ENCODE data around the gene TRNT1. TPM values are rescaled to one million over a fixed set of nuclear protein-coding genes. Genes with fewer than 3 reads are reported as not detected.

The TRNT1 gene
- total RNA-seq, 4 donors from 2014 or later = 19.2 to 41.5 (median 28.2) TPM

DNA sequence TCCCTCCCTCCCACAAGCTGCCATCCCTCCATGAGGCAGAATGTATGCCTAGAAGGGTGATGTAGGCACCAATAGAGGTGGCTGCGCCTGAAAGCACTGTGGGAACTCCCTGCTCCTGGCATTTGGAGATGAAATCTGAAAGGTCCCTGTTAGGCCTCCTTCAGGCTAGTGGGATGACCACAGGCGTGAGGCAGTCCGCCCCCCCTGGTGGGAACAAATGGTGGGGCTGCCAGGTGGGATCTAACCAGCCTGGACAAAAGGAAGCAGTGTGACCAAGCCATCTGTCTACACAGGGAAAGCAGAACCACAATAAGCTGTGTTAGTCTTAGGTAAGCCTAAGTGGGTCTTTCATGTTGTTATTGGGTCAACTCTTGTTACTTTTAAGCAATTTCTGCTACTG, 41.9 kb upstream of the TRNT1 start:
- 93 to 97% methylated on average over 3 of the region's 3 CpGs for WGBS, 2 donors
- no peak overlapping the region for H3K27ac ChIP-seq
- TF ChIP-seq, protein P1, sequence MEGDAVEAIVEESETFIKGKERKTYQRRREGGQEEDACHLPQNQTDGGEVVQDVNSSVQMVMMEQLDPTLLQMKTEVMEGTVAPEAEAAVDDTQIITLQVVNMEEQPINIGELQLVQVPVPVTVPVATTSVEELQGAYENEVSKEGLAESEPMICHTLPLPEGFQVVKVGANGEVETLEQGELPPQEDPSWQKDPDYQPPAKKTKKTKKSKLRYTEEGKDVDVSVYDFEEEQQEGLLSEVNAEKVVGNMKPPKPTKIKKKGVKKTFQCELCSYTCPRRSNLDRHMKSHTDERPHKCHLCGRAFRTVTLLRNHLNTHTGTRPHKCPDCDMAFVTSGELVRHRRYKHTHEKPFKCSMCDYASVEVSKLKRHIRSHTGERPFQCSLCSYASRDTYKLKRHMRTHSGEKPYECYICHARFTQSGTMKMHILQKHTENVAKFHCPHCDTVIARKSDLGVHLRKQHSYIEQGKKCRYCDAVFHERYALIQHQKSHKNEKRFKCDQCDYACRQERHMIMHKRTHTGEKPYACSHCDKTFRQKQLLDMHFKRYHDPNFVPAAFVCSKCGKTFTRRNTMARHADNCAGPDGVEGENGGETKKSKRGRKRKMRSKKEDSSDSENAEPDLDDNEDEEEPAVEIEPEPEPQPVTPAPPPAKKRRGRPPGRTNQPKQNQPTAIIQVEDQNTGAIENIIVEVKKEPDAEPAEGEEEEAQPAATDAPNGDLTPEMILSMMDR (IDR thresholded peaks at IDR 0.05) = no peak
- no peak for TF ChIP-seq POLR2A (IDR thresholded peaks at IDR 0.05)
- no peak overlapping the region for H3K4me3 ChIP-seq (replicated peaks in 1 of 3)
- H3K4me1 ChIP-seq = no peaks in the 10 kb centered on the region
- no peaks in the 10 kb centered on the region for H3K9me3 ChIP-seq
- intact Hi-C loops (cut with DNase I) = no loop called here
- H3K36me3 ChIP-seq = no peaks in the 10 kb centered on the region
- DNase-seq = no peak
- no peaks in the 10 kb centered on the region for H3K27me3 ChIP-seq

DNA sequence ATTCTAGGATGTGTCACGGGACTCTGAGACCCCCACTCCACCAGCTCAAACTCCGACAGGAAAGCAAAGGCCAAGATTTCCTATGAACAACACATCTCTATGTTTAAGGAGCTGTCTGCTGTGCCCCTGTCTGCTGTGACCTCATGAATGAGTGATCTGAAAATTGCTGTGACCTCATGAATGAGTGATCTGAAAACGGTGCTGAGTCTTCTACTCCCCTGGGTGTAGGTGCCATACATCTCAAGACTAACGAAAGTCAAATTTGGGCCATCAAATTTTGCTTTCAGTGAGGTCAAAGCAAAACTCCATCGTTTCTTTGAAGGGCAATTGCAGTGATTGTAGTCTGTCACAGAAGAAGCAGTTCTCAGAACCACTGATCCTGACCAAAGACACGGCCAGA, 41.0 kb upstream of the TRNT1 start:
- no peaks in the 10 kb centered on the region for H3K9me3 ChIP-seq
- TF ChIP-seq, protein P1 (IDR thresholded peaks at IDR 0.05) = no peak
- no peak for TF ChIP-seq POLR2A (IDR thresholded peaks at IDR 0.05)
- no peaks in the 10 kb centered on the region for H3K27me3 ChIP-seq
- H3K4me3 ChIP-seq (replicated peaks in 1 of 3) = no peak overlapping the region
- intact Hi-C loops (cut with DNase I) = no loop called here
- no peaks in the 10 kb centered on the region for H3K36me3 ChIP-seq
- no peak overlapping the region for H3K27ac ChIP-seq
- H3K4me1 ChIP-seq = no peaks in the 10 kb centered on the region
- DNase-seq = no peak
- 86 to 88% methylated on average over 6 of the region's 6 CpGs for WGBS, 2 donors

DNA sequence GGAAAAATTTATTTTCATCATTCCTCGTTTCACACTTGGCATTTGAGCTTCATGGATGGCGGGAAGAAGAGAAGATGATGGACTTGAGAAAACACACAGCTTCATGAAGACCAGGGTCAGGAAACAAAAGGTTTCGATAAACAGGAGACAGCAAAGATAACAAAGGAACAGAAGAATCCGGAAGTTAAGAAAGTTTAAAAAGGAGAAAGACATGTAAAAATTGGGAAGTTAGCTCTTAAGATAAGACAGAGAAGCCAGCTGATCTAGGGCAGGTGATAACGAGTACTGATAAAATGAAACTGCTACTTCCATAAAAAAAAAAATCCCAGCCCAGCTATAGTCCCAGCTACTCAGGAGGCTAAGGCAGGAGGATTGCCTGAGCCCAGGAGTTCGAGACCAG, 40.5 kb upstream of the TRNT1 start:
- no peaks in the 10 kb centered on the region for H3K27me3 ChIP-seq
- H3K9me3 ChIP-seq = no peaks in the 10 kb centered on the region
- 78 to 87% methylated on average over 6 of the region's 6 CpGs for WGBS, 2 donors
- no peak for DNase-seq
- H3K4me3 ChIP-seq (replicated peaks in 1 of 3) = no peak overlapping the region
- intact Hi-C loops (cut with DNase I) = no loop called here
- no peaks in the 10 kb centered on the region for H3K4me1 ChIP-seq
- TF ChIP-seq, protein P1 (IDR thresholded peaks at IDR 0.05) = no peak
- TF ChIP-seq POLR2A (IDR thresholded peaks at IDR 0.05) = no peak
- no peaks in the 10 kb centered on the region for H3K36me3 ChIP-seq
- no peak overlapping the region for H3K27ac ChIP-seq

DNA sequence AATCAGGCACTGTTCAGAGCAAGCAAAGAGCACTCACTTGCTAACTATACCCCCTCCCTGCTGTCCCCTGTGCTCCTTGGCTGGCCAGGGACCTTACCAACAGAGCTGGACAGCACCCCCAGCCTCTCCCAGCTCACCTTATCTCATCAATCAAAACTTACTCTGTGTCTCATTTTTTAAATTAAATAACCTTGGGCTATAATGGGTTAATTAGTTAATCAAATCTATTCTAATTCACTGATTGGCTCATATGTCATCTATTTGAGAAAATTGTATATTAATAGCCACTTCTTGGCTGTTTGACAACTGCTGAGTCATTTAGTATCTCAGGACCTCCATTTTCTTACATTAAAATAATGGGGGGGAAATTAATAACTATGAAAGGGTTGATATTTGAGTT, 39.5 kb upstream of the TRNT1 start:
- Histone ChIP-seq H3K27ac (no peak overlapping the region), H3K4me3 (replicated peaks in 1 of 3) (no peak overlapping the region), H3K36me3 (no peaks in the 10 kb centered on the region), H3K9me3 (no peaks in the 10 kb centered on the region), H3K4me1 (peaks cover 0 to under 1% of the 10 kb centered on the region in 2 donors), H3K27me3 (no peaks in the 10 kb centered on the region)
- intact Hi-C loops (cut with DNase I) = no loop called here
- no peak for TF ChIP-seq POLR2A (IDR thresholded peaks at IDR 0.05)
- TF ChIP-seq, protein P1 (IDR thresholded peaks at IDR 0.05) = no peak
- DNase-seq = no peak

DNA sequence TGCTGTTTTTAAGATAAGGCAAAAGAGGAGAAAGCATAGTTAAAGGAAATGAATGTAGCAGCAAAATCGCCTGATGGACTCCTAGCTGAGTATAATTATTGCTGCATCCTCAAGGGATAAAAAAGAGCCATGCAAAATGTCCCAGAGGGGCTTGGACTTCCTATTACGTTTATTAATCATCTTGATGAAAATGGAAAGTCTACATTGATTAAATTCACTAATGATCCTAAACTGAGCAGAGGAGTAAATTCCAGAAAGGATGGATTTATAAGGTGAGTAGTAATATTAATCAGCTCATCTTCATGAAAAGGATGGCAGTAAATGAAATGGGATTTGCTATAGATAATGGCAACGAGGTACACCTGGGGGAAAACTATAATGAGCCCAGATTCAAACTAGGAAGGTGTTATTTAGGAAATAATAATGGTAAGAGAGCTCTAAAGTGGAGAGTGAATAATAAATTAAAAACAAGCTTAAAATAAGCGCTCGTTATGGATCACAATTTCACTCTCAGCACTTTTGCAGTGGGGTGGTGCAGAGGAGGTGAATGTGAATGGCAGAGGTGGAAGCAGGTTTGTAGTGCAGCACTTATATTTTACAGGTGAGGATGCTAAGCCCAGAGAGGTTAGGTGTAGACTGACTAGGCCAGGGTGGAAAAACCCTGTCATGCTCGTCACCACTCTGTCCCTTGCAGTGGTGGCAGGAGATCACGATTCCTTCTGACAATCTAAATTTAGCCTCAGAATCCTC, 38.8 kb upstream of the TRNT1 start:
- intact Hi-C loops (cut with DNase I) = no loop called here
- DNase-seq = no peak
- TF ChIP-seq, protein P1 (IDR thresholded peaks at IDR 0.05) = no peak
- no peak for TF ChIP-seq POLR2A (IDR thresholded peaks at IDR 0.05)
- no peak overlapping the region for H3K4me3 ChIP-seq (replicated peaks in 1 of 3)
- WGBS, 2 donors = 75 to 78% methylated on average over 7 of the region's 7 CpGs
- no peak overlapping the region for H3K27ac ChIP-seq
- no peaks in the 10 kb centered on the region for H3K9me3 ChIP-seq
- no peaks in the 10 kb centered on the region for H3K27me3 ChIP-seq
- no peaks in the 10 kb centered on the region for H3K36me3 ChIP-seq
- peaks cover 0 to 6% of the 10 kb centered on the region in 2 donors for H3K4me1 ChIP-seq
